ENCODE results near the gene PPP4R4. TPM values are rescaled to one million over a fixed set of nuclear protein-coding genes. Genes with fewer than 3 reads are reported as not detected.
A peak's percentile ranks its signal among the peaks of the same experiment; 100 is the strongest.
"Not testable (repeated sequence)": the region's sequence is repeated elsewhere in the genome, so short reads cannot be mapped to it uniquely, and the experiment has no call there.

PPP4R4 gene
- total RNA-seq, 1 experiment from 2014 or later = 4.9 TPM

- in situ Hi-C loops (cut with HindIII; ENCODE audit: low pct_unique_long_range_greater_than_20kb, low sequenced_read_pairs) = no loop called here
- DNase-seq (ENCODE audit: low read depth, low spot score) = no peak
Observed at GRCh38 chr14:94217116-94217515, 43.0 kb downstream of the PPP4R4 start.

DNA sequence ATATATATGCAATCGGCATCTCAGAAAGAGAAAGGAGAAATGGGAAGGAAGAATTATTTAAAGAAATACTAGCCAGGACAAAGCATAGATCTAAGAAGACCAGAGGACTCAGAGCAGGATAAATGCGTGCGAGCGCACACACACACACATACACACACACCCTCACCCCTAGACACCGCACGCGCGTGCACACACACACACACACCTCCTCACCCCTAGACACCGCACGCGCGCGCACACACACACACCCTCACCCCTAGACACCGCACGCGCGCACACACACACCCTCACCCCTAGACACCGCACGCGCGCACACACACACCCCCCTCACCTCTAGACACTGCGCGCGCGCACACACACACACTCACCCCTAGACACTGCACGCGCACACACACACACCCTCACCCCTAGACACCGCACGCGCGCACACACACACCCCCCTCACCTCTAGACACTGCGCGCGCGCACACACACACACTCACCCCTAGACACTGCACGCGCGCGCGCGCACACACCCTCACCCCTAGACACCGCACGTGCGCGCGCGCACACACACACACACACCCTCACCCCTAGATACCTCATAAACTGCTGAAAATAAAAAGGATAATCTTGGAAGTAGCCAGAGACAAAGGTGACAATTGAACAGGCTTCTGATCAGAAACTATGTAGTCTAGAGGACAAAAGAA, 44.2 kb downstream of the PPP4R4 start:
- in situ Hi-C loops (cut with HindIII; ENCODE audit: low pct_unique_long_range_greater_than_20kb, low sequenced_read_pairs); DNase-seq (ENCODE audit: low read depth, low spot score): not testable (repeated sequence)

DNA sequence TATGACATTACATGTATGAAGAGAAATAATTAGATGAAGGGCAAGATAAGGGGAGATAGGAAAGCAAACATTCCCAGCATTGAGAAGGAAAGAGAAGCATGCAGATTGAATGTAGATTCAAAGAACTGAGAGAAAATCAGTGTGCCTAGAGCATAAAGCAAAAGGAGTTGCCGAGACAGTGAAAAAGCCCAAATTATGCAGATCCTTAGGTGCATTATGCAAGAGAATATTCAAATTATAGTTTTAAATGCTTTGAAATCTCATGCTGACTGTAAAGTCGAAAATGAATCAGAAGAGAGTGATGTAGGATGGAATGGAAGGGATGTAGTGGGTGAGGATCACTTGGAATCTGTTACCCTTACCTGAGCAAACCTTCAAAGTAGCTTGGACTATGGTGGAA, 49.9 kb downstream of the PPP4R4 start:
- in situ Hi-C loops (cut with HindIII; ENCODE audit: low pct_unique_long_range_greater_than_20kb, low sequenced_read_pairs) = no loop called here
- no peak for DNase-seq (ENCODE audit: low read depth, low spot score)

DNA sequence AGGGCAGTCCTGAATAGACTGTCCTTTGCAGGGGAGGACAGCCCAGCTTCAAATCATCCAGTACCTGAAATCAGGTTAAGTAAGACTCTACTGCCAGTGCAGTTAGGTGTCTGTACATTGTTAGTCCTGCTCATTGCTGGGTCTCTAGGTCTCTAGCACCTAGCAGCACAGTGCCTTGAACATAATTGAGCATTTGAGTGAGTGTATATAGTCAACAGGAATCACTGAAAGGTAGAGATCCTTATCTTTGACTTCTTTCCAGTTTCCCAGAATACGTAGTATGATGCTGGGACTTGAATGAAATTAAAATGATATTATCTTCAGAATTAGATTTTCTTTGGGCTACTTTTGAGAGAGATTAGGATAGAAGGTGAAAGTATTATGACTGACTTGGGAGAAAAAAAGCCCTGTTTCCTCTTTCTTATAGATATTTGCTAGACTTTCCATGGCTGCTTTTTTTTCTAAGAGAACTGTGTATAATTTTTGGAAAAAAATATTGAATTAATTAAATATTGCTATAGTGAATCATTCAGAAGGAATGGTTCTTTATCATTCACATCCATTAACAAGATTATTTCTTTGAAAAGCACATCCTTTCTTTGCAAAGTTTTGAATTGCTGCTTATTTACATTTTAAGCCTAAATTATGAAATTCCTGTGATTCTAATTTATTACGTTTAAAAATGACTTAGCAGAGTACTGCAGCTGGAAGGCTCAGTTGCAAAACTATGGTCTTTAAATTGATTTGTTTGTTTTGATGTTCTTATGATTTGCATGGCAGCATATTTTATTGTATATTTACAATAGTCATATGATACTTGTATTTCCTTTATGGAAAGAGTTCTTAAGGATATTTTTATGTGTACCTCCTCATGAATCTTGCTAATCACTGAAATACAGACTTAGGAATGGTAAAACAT, 51.6 kb downstream of the PPP4R4 start:
- in situ Hi-C loops (cut with HindIII; ENCODE audit: low pct_unique_long_range_greater_than_20kb, low sequenced_read_pairs) = no loop called here
- DNase-seq (ENCODE audit: low read depth, low spot score) = no peak

- no peak for DNase-seq (ENCODE audit: low read depth, low spot score)
- in situ Hi-C loops (cut with HindIII; ENCODE audit: low pct_unique_long_range_greater_than_20kb, low sequenced_read_pairs) = no loop called here
Observed at GRCh38 chr14:94227029-94227428, 52.9 kb downstream of the PPP4R4 start.

DNA sequence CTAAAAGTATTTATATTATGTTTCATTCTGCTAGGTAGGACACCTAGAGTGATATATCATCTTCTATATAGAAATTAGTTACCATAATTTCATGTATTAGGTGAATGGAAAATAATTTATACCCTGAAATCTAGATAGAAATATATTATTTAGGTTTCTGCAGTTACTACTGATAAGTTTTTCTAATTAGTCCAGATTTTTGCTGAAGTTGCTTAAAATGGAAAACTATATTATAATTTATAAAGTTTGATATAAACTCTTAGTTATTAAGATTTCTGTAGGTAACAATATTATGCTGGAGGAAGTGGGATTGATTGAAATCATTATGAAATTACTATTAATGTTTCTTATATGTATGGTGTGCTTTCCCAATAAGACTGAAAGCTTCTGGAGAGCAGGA, 62.9 kb downstream of the PPP4R4 start:
- DNase-seq (ENCODE audit: low read depth, low spot score) = no peak
- in situ Hi-C loops (cut with HindIII; ENCODE audit: low pct_unique_long_range_greater_than_20kb, low sequenced_read_pairs) = no loop called here

DNA sequence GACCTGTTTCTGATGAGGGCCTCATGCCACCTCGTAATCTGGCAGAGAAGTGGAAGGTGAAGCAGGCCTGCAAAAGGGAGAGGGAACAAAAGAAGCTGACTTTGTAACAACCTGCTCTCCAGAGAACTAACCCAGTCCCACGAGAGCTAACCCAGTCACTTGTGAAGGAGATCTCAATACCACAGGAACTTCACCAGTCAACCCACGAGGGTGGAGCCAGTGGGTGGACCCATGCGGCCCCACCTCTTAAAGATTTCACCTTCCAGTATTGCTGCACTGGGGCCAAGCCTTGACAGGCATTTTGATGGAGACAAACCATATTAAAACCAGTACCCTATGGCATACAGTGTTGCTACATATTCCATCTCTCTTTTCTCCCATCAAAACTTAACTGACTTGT, 63.9 kb downstream of the PPP4R4 start:
- DNase-seq (ENCODE audit: low read depth, low spot score) = no peak
- in situ Hi-C loops (cut with HindIII; ENCODE audit: low pct_unique_long_range_greater_than_20kb, low sequenced_read_pairs) = no loop called here

DNA sequence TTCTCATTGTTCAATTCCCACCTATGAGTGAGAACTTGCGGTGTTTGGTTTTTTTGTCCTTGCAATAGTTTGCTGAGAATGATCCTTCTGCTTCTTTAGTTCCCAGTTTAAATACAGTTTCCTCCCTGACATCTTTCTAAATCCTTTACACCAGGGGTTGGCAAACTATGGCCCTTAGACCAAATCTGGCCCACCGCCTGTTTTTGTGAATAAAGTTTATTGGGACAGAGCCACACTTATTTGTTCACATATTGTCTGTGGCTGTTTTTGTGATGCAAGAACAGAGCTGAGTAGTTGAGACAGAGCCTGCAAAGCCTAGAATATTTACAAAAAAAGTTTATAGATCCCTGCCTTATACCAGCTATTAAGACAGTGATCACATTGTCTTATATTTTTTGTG, 65.3 kb downstream of the PPP4R4 start:
- no peak for DNase-seq (ENCODE audit: low read depth, low spot score)
- in situ Hi-C loops (cut with HindIII; ENCODE audit: low pct_unique_long_range_greater_than_20kb, low sequenced_read_pairs) = no loop called here

DNA sequence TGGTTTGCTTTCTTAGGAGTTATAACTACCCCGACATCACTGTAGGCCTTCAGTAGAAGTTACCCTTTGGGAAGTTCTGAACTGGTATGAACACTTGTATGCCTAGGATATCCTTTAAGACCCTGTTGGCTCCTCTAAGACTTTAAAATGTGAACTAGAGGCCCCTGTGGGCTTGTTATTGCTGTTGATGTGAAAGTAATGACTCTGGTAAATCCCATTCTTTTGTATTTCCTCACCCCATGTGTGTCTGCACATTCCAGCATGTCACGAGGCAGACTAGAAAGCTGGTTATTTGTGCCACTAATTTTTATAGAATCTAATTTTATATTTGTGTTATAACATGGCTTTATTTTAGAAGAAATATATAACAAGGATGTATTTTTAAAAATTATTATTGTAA, 70.1 kb downstream of the PPP4R4 start:
- in situ Hi-C loops (cut with HindIII; ENCODE audit: low pct_unique_long_range_greater_than_20kb, low sequenced_read_pairs) = no loop called here
- DNase-seq (ENCODE audit: low read depth, low spot score) = no peak

- DNase-seq (ENCODE audit: low read depth, low spot score); in situ Hi-C loops (cut with HindIII; ENCODE audit: low pct_unique_long_range_greater_than_20kb, low sequenced_read_pairs): not testable (repeated sequence)
Observed at GRCh38 chr14:94264195-94264594, 90.1 kb downstream of the PPP4R4 start.

GRCh38 chr14:94267352-94267751, 93.2 kb downstream of the PPP4R4 start:
- in situ Hi-C loops (cut with HindIII; ENCODE audit: low pct_unique_long_range_greater_than_20kb, low sequenced_read_pairs) = no loop called here
- no peak for DNase-seq (ENCODE audit: low read depth, low spot score)

- in situ Hi-C loops (cut with HindIII; ENCODE audit: low pct_unique_long_range_greater_than_20kb, low sequenced_read_pairs) = not testable (repeated sequence)
- DNase-seq (ENCODE audit: low read depth, low spot score) = peak; percentile 62
Observed at GRCh38 chr14:94268582-94268981, 94.5 kb downstream of the PPP4R4 start.

DNA sequence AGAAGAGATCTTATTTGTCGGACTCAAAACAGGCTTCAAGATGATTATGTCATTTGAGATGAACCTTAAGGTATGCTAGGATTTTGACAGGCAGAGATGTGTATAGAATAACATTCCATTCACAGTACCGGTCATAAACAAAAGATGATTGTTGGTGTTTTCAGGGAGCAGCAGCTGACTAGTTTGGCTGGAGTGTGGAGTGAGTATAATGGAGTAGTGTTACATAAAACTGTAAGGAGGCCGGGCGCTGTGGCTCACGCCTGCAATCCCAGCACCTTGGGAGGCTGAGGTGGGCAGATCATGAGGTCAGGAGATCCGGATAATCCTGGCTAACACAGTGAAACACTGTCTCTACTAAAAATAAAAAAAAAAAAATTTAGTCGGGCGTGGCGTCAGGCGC, 95.0 kb downstream of the PPP4R4 start:
- DNase-seq (ENCODE audit: low read depth, low spot score) = peak; percentile 98

GRCh38 chr14:94276898-94277561, 102.9 kb downstream of the PPP4R4 start:
- DNase-seq (ENCODE audit: low read depth, low spot score) = peak; percentile 1
- in situ Hi-C loops (cut with HindIII; ENCODE audit: low pct_unique_long_range_greater_than_20kb, low sequenced_read_pairs) = not testable (repeated sequence)

More for the DNA sequence above, 95.0 kb downstream of the PPP4R4 start:
- in situ Hi-C loops (cut with HindIII; ENCODE audit: low pct_unique_long_range_greater_than_20kb, low sequenced_read_pairs) = no loop called here

DNA sequence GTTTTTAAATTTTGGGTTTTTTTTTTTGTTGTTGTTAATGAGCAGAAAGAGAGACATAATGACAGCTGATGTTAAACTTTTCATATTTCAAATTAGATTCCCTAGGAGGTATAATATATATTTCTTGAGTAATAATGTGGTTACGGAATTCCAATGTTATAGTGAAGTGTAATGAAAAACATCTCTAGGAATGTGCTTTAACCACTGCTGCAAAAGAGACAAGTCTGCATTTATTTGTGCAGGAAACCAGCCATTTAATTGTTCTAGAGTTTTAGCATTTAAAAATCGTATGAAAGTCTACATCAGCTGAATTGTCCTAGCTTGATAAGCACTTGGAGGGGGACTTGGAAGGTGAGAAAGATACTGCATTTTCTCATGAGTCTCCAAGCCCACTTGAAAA, 104.6 kb downstream of the PPP4R4 start:
- DNase-seq (ENCODE audit: low read depth, low spot score) = no peak
- in situ Hi-C loops (cut with HindIII; ENCODE audit: low pct_unique_long_range_greater_than_20kb, low sequenced_read_pairs) = no loop called here

DNA sequence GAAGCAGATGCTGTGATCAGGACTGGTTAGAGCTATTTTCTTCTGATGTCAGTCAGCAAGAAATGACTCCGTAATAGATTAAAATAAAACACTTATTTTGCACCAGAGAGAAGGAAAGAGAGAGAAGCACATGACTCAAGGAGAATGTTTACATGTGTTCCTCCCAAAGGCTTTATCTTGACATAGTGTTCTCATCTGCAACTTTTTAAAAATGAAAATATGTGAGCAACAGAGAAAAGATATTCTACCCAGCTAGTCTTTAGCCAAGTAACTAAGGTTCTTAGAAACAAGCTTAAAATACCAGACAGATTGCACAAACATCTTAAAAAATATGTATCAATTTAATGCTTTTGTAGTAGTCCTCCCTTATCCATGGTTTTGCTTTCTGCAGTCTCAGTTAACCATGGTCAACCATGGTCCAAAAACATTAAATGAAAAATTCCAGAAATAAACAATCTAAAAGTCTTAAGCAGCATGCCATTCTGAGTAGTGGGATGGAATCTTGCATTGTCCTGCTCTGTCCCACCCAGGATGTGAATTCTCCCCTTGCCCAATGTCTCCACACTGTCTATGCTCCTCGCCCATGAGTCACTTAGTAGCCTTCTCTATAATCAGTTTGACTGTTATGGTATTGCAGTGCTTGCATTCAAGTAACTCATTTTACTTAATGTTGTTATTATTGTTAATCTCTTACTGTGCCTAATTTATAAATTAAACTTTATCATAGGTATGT, 109.0 kb downstream of the PPP4R4 start:
- in situ Hi-C loops (cut with HindIII; ENCODE audit: low pct_unique_long_range_greater_than_20kb, low sequenced_read_pairs) = no loop called here

GRCh38 chr14:94284221-94284620, 110.1 kb downstream of the PPP4R4 start:
- in situ Hi-C loops (cut with HindIII; ENCODE audit: low pct_unique_long_range_greater_than_20kb, low sequenced_read_pairs) = no loop called here
- no peak for DNase-seq (ENCODE audit: low read depth, low spot score)

More for the DNA sequence above, 109.0 kb downstream of the PPP4R4 start:
- no peak for DNase-seq (ENCODE audit: low read depth, low spot score)

- no peak for DNase-seq (ENCODE audit: low read depth, low spot score)
- in situ Hi-C loops (cut with HindIII; ENCODE audit: low pct_unique_long_range_greater_than_20kb, low sequenced_read_pairs) = no loop called here
Observed at GRCh38 chr14:94285158-94285557, 111.0 kb downstream of the PPP4R4 start.

Data from SK-MEL-5 (cell line).